Prostate gland (tissue), 2 donors: ENCODE measurements around the gene ENTREP1. TPM values are rescaled to one million over a fixed set of nuclear protein-coding genes. Genes with fewer than 3 reads are reported as not detected.

ENCODE experiments used
- DNase-seq: peaks from one replicate; pipeline ENCODE4 v3.0.0-alpha.2; 2019; ENCODE audit warnings: low spot score
- H3K27ac ChIP-seq, 2 donors: fragments of 200-600 bp; sonication (generic); 2 replicates each; pipeline ENCODE4 v1.5.1; 2017 to 2019
- H3K27me3 ChIP-seq: fragments of 200-600 bp; sonication (generic); replicated peaks from 2 replicates; pipeline ENCODE4 v1.5.1; 2019; ENCODE audit not compliant: insufficient read depth
- H3K36me3 ChIP-seq, 2 donors: fragments of 200-600 bp; sonication (generic); 1 replicate in 1 of 2; 2 replicates in 1 of 2; pipeline versions ENCODE4 v1.5.1 to v1.8.1; 2017 to 2019
- H3K4me1 ChIP-seq: fragments of 200-600 bp; sonication (generic); replicated peaks from 2 replicates; pipeline ENCODE4 v1.5.1; 2019
- H3K4me3 ChIP-seq, 2 donors: fragments of 200-600 bp; sonication (generic); 2 replicates each; pipeline ENCODE4 v1.5.1; 2017 to 2019
- H3K9me3 ChIP-seq: fragments of 200-600 bp; sonication (generic); 2 replicates; pipeline ENCODE4 v1.5.1; 2017
- CTCF ChIP-seq, 4 experiments: fragments of 200-600 bp in 2 of 4; fragments of 450-650 bp in 2 of 4; sonication (generic) in 2 of 4; IDR thresholded peaks; 1 replicate in 3 of 4; 2 replicates in 1 of 4; pipeline ENCODE4 v1.5.1; 2016 to 2019; ENCODE audit warnings: antibody characterized with exemption in 4 of 4, mild to moderate bottlenecking in 2 of 4, moderate library complexity in 2 of 4
- POLR2A ChIP-seq: fragments of 450-650 bp; IDR thresholded peaks from one replicate; pipeline ENCODE4 v1.6.1; 2016; ENCODE audit warnings: antibody characterized with exemption, mild to moderate bottlenecking
- POLR2AphosphoS5 ChIP-seq: sonication (generic); formaldehyde crosslinking; IDR thresholded peaks from one replicate; pipeline ENCODE4 v1.6.1; 2017; ENCODE audit warnings: antibody characterized with exemption
- WGBS: methylation state at CpG from one replicate; pipeline ENCODE4 v1.1.5; 2018; 5-methylcytosine and 5-hydroxymethylcytosine counted together
- intact Hi-C: fragments of 100-400 bp; cut with DNase I; formaldehyde crosslinking; loops from one replicate; pipeline ENCODE4 v1.14.2; 2022
- total RNA-seq, 2 donors: library from RNA; depleted of rRNA; stranded (reverse); fragments of >200 nt; gene quantifications; one replicate each; pipeline ENCODE4 v1.1.0, GENCODE V29; 2016

Gene ENTREP1
- total RNA-seq, 2 donors from 2014 or later = 10.2 to 32.8 TPM

DNA sequence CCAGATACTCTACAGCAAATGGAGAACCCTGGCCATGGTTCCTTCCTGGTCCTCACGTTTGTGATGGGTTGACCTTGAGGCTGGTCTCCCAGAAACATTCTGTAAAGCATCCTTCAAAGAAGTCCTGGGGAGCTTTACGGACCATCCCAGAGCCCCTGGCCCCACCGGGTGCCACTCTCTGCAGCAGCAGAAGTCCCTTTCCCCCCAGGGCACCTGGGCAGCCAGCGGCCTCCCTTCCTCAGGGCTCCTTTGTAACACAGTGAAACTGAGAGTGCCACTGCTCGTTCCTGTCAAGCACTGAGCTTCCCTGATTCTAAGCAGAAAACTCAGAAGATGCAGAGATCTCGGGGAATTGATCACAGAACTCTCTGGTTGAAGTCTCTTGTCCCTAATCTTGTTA lies 104.3 kb downstream of the ENTREP1 start:
- H3K4me1 ChIP-seq = no peaks in the 10 kb centered on the region
- TF ChIP-seq CTCF (IDR thresholded peaks at IDR 0.05) (no peak), POLR2A (no peak)
- intact Hi-C loops = loop anchor here (10.0 kb wide), 3 partner anchors 246 to 496 kb away; partner anchors contain the start of gene APBA1
- no peaks in the 10 kb centered on the region for H3K36me3 ChIP-seq
- no peaks in the 10 kb centered on the region for H3K27me3 ChIP-seq
- no peak overlapping the region for H3K4me3 ChIP-seq
- DNase-seq = no peak
- WGBS = 82% methylated on average over 6 of the region's 6 CpGs
- H3K9me3 ChIP-seq = no peaks in the 10 kb centered on the region
- H3K27ac ChIP-seq = no peak overlapping the region

GRCh38 chr9:69430206-69430605 lies 105.2 kb downstream of the ENTREP1 start:
- Histone ChIP-seq H3K27ac (no peak overlapping the region), H3K9me3 (no peaks in the 10 kb centered on the region), H3K4me3 (no peak overlapping the region), H3K27me3 (no peaks in the 10 kb centered on the region), H3K4me1 (no peaks in the 10 kb centered on the region), H3K36me3 (no peaks in the 10 kb centered on the region)
- DNase-seq = no peak
- 93% methylated on average over 4 of the region's 4 CpGs for WGBS
- intact Hi-C loops = no loop called here
- TF ChIP-seq POLR2AphosphoS5 (no peak), CTCF (IDR thresholded peaks at IDR 0.05) (no peak), POLR2A (no peak)

- 90% methylated on average over 13 of the region's 13 CpGs for WGBS
- H3K27ac ChIP-seq = no peak overlapping the region
- TF ChIP-seq POLR2AphosphoS5 (no peak), POLR2A (no peak), CTCF (IDR thresholded peaks at IDR 0.05) (no peak)
Observed at GRCh38 chr9:69431203-69431602, 106.2 kb downstream of the ENTREP1 start.

DNA sequence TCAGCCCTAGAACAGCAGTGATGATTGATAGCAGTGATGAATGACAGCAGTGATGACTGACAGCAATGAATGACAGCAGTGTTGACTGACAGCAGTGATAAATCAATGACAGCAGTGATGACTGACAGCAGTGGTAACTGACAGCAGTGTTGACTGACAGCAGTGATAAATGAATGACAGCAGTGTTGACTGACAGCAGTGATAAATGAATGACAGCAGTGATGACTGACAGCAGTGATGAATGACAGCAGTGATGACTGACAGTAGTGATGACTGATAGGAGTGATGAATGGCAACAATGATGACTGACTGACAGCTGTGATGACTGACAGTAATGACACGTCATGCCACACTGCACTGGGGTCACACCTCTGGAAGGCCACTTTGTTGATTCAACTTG lies 106.8 kb downstream of the ENTREP1 start:
- intact Hi-C loops = no loop called here
- Histone ChIP-seq H3K36me3 (no peaks in the 10 kb centered on the region), H3K9me3 (no peaks in the 10 kb centered on the region), H3K27ac (no peak overlapping the region), H3K4me1 (no peaks in the 10 kb centered on the region), H3K4me3 (no peak overlapping the region), H3K27me3 (no peaks in the 10 kb centered on the region)
- WGBS = 96% methylated on average over 1 of the region's 1 CpG
- no peak for DNase-seq
- TF ChIP-seq POLR2AphosphoS5 = no peak
- no peak for TF ChIP-seq POLR2A
- no peak for TF ChIP-seq CTCF (IDR thresholded peaks at IDR 0.05)

More at GRCh38 chr9:69431203-69431602, 106.2 kb downstream of the ENTREP1 start:
- DNase-seq = no peak
- Histone ChIP-seq H3K4me3 (no peak overlapping the region), H3K27me3 (no peaks in the 10 kb centered on the region), H3K9me3 (no peaks in the 10 kb centered on the region), H3K36me3 (no peaks in the 10 kb centered on the region), H3K4me1 (no peaks in the 10 kb centered on the region)
- intact Hi-C loops = no loop called here

DNA sequence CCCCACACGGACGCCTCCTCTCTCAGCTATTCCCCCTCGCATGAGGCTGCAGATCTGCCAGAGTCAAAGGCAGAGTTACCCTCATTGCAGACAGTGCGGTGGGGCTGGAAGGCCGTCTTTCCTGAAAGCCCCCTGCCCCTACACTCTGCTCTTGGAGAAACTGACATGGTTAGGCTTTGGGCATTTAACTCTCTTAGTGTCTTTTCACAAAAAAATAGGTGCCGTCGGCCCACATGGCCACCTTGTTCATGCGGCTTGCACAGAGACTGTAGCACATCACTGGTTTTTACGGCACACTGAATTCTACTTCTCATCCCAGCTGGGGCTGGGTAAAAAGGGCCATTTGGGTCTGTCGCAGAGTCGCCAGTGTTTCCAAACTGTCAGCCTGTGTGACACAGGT lies 107.6 kb downstream of the ENTREP1 start:
- intact Hi-C loops = no loop called here
- Histone ChIP-seq H3K4me3 (no peak overlapping the region), H3K27me3 (no peaks in the 10 kb centered on the region), H3K9me3 (no peaks in the 10 kb centered on the region), H3K36me3 (no peaks in the 10 kb centered on the region), H3K4me1 (no peaks in the 10 kb centered on the region), H3K27ac (no peak overlapping the region)
- DNase-seq = no peak
- WGBS = 90% methylated on average over 11 of the region's 11 CpGs
- TF ChIP-seq POLR2A = no peak
- no peak for TF ChIP-seq POLR2AphosphoS5
- TF ChIP-seq CTCF (IDR thresholded peaks at IDR 0.05) = no peak
